Activated effector memory CD4-positive, alpha-beta T cell treated with anti-CD3 and anti-CD28 coated beads, Interleukin-2, amount 50 U/mL, for 16 hours (primary cell): ENCODE data around the gene ATP10D.
"Not testable (repeated sequence)": the region's sequence is repeated elsewhere in the genome, so short reads cannot be mapped to it uniquely, and the experiment has no call there.

ENCODE experiments used
- DNase-seq: peaks from one replicate; pipeline ENCODE4 v3.0.0-alpha.2; 2020

The ATP10D gene

DNA sequence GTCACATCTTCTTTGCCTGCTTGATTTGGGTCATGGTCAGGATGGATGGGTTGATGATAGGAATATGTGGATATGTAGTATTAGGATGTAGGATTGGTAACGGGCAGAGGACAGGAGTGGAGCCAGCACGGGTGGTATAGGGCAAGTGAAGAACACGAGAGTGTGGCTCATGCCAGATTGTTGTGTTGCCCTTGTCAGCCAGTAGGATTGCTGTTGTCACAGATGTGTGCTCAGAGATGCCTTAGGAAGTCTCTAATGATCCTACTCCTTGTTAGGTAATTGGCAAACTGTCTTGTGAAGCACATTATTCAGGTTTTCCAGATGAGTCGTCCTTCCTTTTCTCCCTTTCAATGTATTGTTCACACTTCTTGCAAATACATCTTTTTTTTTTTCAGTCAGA is 5.5 kb downstream of the ATP10D start:
- no peak for DNase-seq

GRCh38 chr4:47493238-47494123 is 8.4 kb downstream of the ATP10D start:
- no peak for DNase-seq

DNA sequence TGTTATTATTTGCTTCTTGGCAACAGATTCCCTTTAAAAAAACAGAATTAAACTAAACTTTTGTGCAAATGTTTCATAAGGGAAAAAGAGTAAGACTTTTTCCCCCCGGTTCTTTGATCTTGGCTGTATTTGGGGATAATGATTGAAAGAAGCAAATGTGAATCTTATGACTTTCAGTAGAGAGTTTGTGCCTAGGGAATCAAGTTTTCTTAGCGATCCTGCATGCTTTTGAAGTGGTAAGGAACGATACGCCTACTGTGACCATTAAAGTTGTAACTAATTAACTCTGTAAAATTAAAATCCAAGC is 9.0 kb downstream of the ATP10D start:
- DNase-seq: no peak

DNA sequence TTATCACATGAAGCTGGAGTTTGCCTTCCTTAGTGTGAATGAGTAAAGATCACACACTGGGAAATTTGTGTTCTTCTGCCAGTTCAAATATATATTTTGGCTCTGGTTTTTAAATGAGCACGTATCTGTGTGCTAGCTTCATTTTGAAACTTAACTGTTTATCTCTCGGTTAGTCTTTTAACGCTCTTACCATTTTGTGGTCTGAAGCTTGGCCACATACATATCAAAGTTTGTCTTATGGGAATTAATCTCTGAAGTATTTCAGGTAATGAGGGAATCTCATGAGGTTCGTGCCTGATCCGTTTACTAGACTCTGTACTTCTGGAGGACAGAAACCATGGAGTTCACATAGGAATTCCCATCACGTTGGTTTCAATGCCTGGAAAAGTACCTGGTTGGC is 13.8 kb downstream of the ATP10D start:
- DNase-seq: no peak

GRCh38 chr4:47499700-47500099 is 14.6 kb downstream of the ATP10D start:
- no peak for DNase-seq

- no peak for DNase-seq
Measured at GRCh38 chr4:47500776-47501175, 15.7 kb downstream of the ATP10D start.

DNA sequence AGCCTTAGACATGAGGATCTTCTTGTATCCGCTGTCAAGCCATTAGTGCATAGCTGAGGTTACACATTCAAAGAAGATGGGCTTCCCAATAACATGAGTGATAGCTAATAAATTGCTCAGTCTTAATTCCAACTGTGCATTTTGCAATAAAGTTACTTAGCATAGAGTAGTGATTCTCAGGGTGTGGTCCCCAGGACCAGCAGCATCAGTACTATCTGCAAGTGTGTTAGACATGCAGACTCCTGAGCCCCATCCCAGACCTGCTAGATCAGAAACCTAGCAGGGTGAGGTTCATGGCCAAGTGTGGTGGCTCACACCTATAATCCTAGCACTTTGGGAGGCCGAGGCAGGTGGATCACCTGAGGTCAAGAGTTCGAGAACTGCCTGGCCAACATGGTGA is 20.1 kb downstream of the ATP10D start:
- no peak for DNase-seq

DNA sequence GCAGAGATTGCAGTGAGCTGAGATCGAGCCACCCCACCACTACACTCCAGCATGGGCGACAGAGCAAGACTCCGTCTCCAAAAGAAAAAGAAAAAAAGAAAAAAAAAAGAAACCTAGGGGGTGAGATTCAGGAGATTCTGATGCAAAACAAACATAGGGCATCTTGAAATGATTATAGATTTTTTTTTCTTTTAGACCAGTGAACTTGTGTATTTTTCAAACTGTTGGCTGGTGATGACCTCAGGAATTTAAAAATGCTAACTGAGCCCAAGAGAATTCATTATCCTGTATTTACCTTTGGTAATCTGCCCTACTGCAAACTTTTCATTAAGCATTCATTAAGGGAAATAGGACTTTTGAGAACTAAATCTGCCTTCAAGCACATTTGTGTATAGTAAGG is 20.6 kb downstream of the ATP10D start:
- no peak for DNase-seq

DNA sequence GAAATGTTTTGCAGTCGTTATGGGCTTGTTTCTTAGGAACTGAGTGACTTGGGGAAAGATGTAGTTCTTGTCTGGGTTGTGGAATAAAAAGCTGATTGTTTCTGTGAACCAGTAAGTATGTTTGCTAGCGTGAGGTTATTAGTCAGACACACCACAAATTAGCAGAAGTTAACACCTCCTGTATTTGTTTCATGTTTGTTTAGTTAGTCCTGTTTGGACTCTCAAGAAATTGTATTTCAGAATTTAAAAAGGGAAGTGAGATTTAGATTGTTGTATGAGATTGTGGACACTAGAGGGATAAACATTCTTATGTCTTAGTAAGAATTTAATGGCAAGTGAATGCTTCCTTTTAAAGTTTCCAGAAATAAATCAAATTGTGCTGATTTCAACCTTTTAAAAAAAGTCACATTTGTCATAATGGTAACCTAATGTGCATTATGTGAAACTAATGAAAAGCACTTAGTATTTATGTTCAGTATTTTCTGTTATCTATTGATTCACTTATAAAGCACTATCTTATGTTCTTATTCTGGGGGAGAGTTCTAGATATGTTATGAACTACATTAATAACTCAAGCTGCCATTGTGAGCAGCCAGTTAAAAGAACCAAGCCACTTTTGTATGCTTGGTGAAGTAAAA is 25.6 kb downstream of the ATP10D start:
- no peak for DNase-seq

DNA sequence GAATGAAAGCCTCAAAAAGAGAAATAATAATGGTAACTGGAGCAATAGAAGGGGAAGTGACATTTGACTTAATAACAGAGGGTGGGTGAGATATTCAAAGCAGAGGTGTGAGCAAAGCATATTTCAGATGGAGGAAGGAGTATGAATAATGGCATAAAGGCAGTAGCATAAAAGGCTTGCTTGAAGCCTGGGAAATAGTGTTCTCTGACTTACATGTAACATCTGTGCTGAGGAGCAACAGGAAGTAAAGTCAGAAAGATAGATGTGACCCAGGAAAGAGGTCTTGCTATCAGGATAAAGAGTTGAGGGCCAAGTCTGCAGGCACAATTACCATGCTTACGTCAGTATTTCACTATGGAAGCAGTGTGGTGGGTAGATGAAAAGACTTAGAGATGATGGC is 28.4 kb downstream of the ATP10D start:
- DNase-seq: no peak

GRCh38 chr4:47519239-47519883 is 34.3 kb downstream of the ATP10D start:
- DNase-seq: no peak

- DNase-seq: no peak
Measured at GRCh38 chr4:47525154-47525819, 40.2 kb downstream of the ATP10D start.

- DNase-seq: no peak
Measured at GRCh38 chr4:47526281-47526680, 41.2 kb downstream of the ATP10D start.

GRCh38 chr4:47528646-47529045 is 43.6 kb downstream of the ATP10D start:
- not testable (repeated sequence) for DNase-seq

GRCh38 chr4:47530801-47531200 is 45.7 kb downstream of the ATP10D start:
- no peak for DNase-seq

GRCh38 chr4:47531241-47531953 is 46.3 kb downstream of the ATP10D start:
- DNase-seq: peak; percentile 70

GRCh38 chr4:47531954-47532321 is 46.9 kb downstream of the ATP10D start:
- no peak for DNase-seq

DNA sequence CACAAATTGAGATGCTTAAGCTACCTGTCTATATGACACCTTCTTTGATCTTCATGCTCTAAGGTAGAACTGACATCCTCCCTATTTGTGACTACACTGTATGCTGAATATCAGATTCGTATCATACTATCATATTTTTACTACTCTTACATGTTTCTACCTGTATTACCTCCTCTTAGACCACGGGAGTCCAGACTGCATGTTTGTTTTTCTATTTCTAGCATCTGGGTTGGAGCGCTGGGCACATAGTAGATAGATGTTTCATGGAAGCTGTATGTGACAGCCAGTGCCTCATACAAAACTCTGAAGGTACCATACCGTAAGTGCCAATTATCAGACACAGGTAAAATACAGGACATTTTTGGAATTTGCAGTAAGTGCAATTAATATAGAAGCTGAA is 47.6 kb downstream of the ATP10D start:
- DNase-seq: no peak

DNA sequence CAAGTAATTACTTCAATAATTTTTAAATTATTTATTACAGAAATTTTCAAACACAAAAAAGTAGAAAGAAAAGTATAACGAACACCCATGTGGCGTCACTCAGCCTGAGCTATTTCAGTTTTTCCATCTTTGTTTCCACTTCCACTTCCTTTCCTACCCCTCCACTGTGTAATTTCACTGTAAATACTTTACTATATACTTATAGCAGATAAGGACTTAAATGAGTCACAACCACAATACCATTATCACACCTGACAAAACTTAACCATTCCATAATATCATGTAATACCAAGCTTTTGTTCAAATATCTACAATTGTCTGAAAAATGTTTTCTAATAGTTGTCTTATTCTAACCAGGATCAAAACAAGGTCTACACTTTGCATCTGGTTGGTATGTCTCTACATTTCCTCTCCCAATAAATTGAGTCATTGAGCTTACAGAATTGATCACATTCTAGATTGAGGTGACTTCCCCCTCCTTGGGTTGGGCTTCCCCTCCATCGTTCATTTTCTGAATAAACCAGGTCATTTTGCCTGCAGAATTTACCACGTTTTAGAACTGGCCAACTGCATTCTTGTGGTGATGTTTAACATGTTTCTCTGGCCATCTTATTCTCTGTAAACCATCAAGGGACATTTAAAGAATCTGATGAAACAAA is 48.7 kb downstream of the ATP10D start:
- DNase-seq: no peak

GRCh38 chr4:47534772-47535171 is 49.7 kb downstream of the ATP10D start:
- no peak for DNase-seq

- no peak for DNase-seq
Measured at GRCh38 chr4:47535567-47536147, 50.6 kb downstream of the ATP10D start.

GRCh38 chr4:47536966-47537365 is 51.9 kb downstream of the ATP10D start:
- no peak for DNase-seq
